Mucosa of descending colon (tissue), 3 donors: ENCODE data around the gene GSTM5. TPM values are rescaled to one million over a fixed set of nuclear protein-coding genes. Genes with fewer than 3 reads are reported as not detected.
"Not testable (repeated sequence)": the region's sequence is repeated elsewhere in the genome, so short reads cannot be mapped to it uniquely, and the experiment has no call there.

ENCODE experiments used
- ATAC-seq: fragments of 200-7000 bp; cut with Tn5 transposase; one replicate; pipeline ENCODE4 v1.9.1; 2020; ENCODE audit warnings: mild to moderate bottlenecking, moderate library complexity
- DNase-seq, 3 donors: peaks; one replicate each; pipeline ENCODE4 v3.0.0-alpha.2; 2020
- H3K36me3 ChIP-seq: fragments of 200-600 bp; one replicate; pipeline ENCODE4 v1.8.0; 2021; ENCODE audit warnings: low read depth, mild to moderate bottlenecking
- H3K4me1 ChIP-seq: fragments of 200-600 bp; one replicate; pipeline ENCODE4 v1.8.0; 2021; ENCODE audit warnings: low read depth, mild to moderate bottlenecking
- H3K4me3 ChIP-seq: fragments of 200-600 bp; one replicate; pipeline ENCODE4 v1.8.0; 2021; ENCODE audit warnings: mild to moderate bottlenecking
- H3K9me3 ChIP-seq: fragments of 200-600 bp; one replicate; pipeline ENCODE4 v1.8.0; 2021; ENCODE audit warnings: mild to moderate bottlenecking
- CTCF ChIP-seq: fragments of 200-600 bp; IDR thresholded peaks from one replicate; pipeline ENCODE4 v1.8.0; 2022; ENCODE audit warnings: antibody characterized with exemption, mild to moderate bottlenecking
- intact Hi-C, 2 donors: fragments of 100-400 bp; cut with DNase I in 1 of 2; cut with micrococcal nuclease in 1 of 2; formaldehyde crosslinking; loops; one replicate each; pipeline versions ENCODE4 v1.11.0 to v1.11.1; 2022; cut with DNase I, micrococcal nuclease
- total RNA-seq, 3 donors: library from RNA; stranded (reverse); fragmentation: NEBNext Ultra II Directional in 2 of 3; extraction: Animal tissue kit (Norgen Biotek cat#: 25700) in 2 of 3; gene quantifications; one replicate each; pipeline versions ENCODE4 v1.2.1 to v1.2.4, GENCODE V29; 2021 to 2023
- donor health status: DM: no; HTN: no; CAD: no; lungs with moderate emphysema.
- donor health status: DM: no; HTN: no; CAD: no.
- donor health status: DM: no; HTN: yes; CAD: no.

Gene GSTM5
- total RNA-seq, 3 donors from 2014 or later = 2.5 to 6.1 (median 4.8) TPM

DNA sequence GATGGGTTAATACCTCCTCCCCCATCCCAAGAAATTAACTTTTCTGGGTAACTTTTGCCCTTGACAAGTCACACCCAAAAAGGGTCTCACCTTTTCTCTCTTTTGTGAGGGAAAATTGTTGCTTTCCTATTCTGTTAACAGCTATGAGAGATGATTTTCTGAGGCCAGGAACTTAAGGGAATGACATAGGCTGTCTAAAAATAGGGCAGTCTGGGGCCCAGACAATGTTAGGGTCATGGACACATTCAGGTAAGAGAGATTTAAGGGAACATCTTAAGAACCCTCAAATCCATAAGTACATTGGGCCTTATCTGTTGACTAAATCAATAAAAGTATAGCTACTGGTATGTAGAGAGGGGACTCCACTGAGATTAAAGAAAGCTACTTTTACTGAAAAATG lies 37.2 kb downstream of the GSTM5 start:
- Histone ChIP-seq H3K36me3 (no peaks in the 10 kb centered on the region), H3K4me1 (no peaks in the 10 kb centered on the region), H3K9me3 (peaks cover 5% of the 10 kb centered on the region), H3K4me3 (no peak overlapping the region)
- no peak for TF ChIP-seq CTCF
- DNase-seq (no peak), ATAC-seq (peak; percentile 5)
- intact Hi-C loops = no loop called here

DNA sequence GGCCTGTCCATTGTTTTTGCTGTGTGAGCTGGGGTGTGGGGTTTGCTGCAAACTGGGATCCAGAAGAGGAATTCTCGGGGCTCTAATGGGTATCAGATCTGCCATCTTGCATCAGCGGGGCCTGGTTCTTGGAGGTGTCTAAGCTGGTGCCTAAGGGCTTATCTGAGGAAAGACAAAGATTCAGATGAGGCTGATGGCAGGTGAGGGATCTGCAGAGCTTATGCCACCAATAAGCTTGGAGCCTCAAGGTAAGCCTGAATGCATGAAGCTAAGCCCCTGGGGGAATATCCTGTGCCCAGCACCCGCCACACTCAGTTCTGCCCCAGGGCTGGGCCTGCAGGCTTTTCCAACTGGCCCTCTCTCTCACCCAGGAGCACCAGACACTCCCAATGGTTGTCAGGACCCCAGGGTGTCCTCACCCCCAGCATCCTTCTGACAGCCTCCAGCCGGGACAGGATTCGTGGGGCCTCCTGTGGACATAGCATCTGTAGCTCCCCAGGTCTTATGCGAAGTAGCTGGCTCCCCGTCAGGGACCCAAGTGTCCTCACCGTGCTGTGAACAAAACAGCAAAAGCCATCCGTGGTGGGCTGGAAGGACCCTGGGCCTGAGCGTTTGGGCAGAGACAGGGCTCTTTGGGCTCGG lies 38.3 kb downstream of the GSTM5 start:
- peaks cover 5% of the 10 kb centered on the region for H3K9me3 ChIP-seq
- intact Hi-C loops = no loop called here
- no peak for TF ChIP-seq CTCF
- H3K4me3 ChIP-seq = no peak overlapping the region
- DNase-seq = no peak
- H3K4me1 ChIP-seq = no peaks in the 10 kb centered on the region
- ATAC-seq = peak; percentile 16
- H3K36me3 ChIP-seq = peaks cover 1% of the 10 kb centered on the region

DNA sequence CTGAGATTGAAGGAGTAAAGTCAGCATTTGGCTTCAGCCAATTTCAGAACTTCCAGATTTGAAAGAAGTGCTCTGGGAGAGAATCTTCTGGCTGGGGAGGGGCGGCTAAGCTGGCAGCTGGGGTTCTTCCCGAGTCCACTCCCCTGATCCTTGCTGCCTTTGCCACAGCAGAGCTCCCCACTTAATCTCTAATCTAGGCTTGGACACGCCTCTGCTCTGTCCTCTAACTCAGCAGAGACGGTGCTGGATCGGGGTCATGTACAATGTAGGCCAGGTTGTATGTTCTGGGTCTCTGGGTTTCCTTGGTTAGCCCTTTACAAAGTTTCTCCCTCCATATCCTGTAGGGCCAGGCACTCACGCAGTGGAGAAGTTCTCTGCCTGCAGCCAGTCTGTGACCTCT lies 38.9 kb downstream of the GSTM5 start:
- H3K36me3 ChIP-seq = peaks cover 4% of the 10 kb centered on the region
- DNase-seq = no peak
- intact Hi-C loops = no loop called here

GRCh38 chr1:109751531-109752260 lies 39.6 kb downstream of the GSTM5 start:
- Histone ChIP-seq H3K4me3 (no peak overlapping the region), H3K4me1 (no peaks in the 10 kb centered on the region), H3K36me3 (peaks cover 4% of the 10 kb centered on the region), H3K9me3 (peaks cover 5% of the 10 kb centered on the region)
- intact Hi-C loops = no loop called here
- no peak for TF ChIP-seq CTCF
- ATAC-seq (peak; percentile 5), DNase-seq (no peak)

More for the DNA sequence above, 38.9 kb downstream of the GSTM5 start:
- no peak overlapping the region for H3K4me3 ChIP-seq
- H3K9me3 ChIP-seq = peaks cover 5% of the 10 kb centered on the region
- TF ChIP-seq CTCF = no peak
- no peaks in the 10 kb centered on the region for H3K4me1 ChIP-seq
- peak; percentile 4 for ATAC-seq

GRCh38 chr1:109754738-109755137 lies 42.7 kb downstream of the GSTM5 start:
- no peak for TF ChIP-seq CTCF
- DNase-seq (no peak), ATAC-seq (no peak)
- Histone ChIP-seq H3K4me3 (no peak overlapping the region), H3K36me3 (peaks cover 4% of the 10 kb centered on the region), H3K9me3 (no peaks in the 10 kb centered on the region), H3K4me1 (no peaks in the 10 kb centered on the region)
- intact Hi-C loops = no loop called here

- DNase-seq, ATAC-seq, H3K36me3 ChIP-seq, H3K9me3 ChIP-seq, H3K4me3 ChIP-seq, intact Hi-C loops, H3K4me1 ChIP-seq: not testable (repeated sequence)
Observed at GRCh38 chr1:109756325-109756724, 44.3 kb downstream of the GSTM5 start.
